GDM1 (cell line): ENCODE measurements around the gene SLC44A4.
A peak's percentile ranks its signal among the peaks of the same experiment; 100 is the strongest.
"Not testable (repeated sequence)": the region's sequence is repeated elsewhere in the genome, so short reads cannot be mapped to it uniquely, and the experiment has no call there.

Experiments
- DNase-seq: peaks from one replicate; lab custom pipeline; 2025; lab: John Stamatoyannopoulos, UW

Gene SLC44A4

DNA sequence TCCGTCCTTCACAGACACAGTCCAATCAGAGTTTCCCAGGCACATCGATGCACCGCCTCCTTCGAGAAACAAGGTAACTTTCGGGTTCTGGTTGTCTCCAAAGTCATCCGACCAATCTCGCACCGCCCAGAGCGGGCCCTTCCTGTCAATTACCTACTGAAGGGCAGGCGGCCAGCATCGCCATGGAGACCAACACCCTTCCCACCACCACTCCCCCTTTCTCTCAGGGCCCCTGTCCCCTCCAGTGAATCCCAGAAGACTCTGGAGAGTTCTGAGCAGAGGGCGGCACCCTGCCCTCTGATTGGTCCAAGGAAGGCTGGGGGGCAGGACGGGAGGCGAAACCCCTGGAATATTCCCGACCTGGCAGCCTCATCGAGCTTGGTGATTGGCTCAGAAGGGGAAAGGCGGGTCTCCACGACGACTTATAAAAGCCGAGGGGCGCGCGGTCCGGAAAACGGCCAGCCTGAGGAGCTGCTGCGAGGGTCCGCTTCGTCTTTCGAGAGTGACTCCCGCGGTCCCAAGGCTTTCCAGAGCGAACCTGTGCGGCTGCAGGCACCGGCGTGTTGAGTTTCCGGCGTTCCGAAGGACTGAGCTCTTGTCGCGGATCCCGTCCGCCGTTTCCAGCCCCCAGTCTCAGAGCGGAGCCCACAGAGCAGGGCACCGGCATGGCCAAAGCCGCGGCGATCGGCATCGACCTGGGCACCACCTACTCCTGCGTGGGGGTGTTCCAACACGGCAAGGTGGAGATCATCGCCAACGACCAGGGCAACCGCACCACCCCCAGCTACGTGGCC is 51.3 kb downstream of the SLC44A4 start, which contains the start of gene HSPA1B:
Gene HSPA1B (plus strand): TSS at position 453 of the 794 bp plus-strand sequence. CDS start 213 bp downstream, at position 666.
- DNase-seq = peak; percentile 99

DNA sequence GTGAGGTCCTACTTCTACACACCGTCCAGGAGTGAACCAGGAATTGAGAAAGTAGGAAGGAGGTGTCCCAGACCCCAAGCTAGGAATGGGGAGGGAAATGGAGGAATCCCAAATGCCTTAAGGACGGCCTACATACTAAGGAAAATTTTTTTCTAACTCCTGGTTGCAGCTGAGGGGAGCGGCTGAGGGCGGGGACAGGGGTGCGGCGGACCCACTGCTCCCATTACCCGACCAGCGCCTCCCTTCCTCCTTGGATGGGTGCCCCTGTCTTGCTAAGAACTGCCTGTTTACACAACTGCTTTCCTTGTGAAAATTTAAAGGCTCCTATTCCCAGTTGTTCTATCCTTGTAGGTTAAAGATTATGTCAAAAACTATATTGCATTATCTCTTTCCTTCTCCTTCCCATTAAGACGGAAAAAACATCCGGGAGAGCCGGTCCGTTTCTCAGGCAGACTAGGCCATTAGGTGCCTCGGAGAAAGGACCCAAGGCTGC is 52.0 kb downstream of the SLC44A4 start:
- peak; percentile 76 for DNase-seq

DNA sequence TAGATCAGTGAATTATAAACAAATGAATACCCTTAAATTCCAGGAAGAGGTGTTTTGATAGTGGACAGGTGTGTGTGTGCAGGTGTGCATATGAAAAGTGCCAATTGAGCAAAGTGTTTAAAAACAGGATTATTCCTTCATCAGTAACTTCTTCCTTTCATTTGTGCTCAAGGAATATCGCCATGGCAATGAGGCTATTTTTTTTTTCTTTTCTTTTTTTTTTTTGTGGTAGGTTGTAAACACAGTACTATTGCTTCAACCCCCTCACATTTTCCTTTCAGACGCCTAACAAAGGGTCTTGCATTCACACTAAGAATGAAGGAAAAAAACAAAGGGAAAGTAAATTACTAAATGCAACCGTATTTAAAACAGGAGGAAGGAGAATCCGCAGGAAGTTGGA is 53.2 kb downstream of the SLC44A4 start:
- DNase-seq = no peak

DNA sequence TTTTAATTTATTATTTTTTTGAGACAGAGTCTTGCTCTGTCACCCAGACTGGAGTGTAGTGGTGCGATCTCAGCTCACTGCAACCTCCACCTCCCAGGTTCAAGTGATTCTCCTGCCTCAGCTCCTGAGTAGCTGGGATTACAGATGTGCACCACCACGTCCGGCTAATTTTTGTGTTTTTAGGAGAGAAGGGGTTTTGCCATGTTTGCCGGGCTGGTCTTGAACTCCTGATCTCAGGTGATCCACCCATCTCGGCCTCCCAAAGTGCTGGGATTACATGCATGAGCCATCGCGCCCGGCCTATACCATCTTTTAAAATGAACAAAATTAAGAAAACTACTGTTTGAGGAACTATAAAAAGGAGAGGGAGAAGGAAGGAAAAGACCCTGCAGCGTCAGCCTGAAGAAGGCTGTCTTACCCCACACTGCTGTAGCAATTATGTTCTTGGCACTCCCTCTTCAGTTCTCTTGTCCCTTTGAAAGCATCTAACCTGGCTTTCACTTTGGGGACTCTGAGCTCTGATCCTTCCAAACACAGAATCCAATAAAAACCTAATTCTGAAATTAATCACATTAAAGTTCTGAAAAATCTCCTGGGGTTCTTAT is 55.1 kb downstream of the SLC44A4 start:
- peak; percentile 33 for DNase-seq

DNA sequence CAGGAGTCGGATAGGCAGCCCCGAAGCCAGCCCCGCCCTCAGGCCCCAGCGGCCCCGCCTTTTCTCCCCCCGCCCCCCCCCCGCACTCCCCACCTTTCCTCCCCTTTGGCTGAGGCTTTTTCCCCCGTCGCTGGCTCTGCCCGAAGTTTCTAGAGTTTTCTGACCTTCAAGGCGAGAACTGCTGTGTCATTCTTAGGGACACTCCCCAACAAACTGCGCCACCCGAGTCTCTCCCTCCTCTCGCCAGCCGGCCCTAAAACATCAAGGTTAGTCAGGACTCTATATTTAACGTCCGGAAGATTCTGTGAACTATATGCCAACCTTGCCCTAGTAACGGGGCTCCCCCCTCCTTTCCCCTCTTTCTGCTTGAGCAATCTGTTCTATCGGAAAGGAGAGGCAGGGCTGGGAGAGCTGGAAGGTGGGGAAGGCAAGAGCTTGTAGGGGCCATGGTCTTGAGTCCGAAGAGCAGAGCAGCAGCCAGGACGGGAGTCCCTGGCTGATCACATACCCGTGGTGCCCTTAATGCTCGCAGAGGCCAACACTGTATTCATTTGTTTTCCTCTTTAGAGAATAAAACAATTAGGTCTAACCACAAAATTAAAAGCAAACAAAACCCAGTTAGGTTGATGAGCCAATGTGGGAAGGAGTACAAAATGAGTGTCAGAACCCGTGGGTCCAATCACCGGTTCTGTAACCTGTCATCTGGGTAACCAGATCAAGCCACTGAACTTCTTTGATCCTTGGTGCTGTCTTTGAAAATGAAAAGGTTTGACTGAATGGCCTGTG is 56.6 kb downstream of the SLC44A4 start:
- DNase-seq = peak; percentile 32

DNA sequence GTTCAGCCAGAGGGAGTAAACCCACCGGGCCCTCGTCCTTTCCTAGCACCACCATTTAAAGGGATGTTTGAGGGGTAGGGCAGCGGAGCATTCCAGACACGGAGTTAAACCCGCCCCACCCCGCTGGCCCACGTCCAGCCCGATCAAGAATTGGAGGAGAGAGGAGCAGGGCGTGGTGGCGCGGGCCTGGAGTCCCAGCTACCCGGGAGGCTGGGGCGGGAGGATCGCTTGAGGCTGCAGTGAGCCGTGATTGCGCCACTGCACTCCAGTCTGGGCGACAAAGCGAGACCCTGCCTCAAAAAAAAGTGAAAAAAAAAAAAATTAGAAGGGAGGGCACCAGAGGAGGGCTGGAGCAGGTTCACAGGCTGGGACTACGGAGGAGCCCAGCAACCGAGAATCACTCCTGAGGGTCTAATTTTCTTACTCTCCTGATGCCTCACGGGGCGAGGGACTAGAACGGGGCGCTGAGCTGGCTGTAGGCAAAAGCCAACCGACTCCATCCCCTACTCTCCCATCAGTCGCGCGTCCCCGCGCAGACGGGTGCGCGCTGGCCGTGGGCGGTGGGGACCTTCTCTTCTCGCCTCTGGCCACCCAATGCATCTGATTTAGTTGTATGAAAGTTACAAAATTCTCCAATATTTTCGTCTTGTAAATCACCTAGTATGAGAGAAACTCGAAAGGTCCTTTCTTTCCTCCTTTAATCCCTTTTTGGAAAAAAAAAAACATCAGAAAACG is 57.3 kb downstream of the SLC44A4 start:
- no peak for DNase-seq

DNA sequence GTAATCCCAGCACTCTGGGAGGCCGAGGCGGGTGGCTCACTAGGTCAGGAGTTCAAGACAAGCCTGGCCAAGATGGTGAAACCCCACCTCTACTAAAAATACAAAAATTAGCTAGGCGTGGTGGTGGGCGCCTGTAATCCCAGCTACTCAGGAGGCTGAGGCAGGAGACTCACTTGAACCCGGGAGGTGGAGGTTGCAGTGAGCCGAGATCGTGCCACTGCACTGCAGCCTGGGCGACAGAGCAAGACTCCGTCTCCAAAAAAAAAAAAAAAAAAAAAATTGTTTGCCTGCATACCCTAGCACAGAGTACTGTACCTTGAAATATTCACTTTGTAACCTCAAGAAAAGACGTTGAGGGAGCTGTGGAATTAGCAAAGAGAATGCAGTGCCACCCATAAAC is 58.4 kb downstream of the SLC44A4 start:
- DNase-seq = not testable (repeated sequence)

DNA sequence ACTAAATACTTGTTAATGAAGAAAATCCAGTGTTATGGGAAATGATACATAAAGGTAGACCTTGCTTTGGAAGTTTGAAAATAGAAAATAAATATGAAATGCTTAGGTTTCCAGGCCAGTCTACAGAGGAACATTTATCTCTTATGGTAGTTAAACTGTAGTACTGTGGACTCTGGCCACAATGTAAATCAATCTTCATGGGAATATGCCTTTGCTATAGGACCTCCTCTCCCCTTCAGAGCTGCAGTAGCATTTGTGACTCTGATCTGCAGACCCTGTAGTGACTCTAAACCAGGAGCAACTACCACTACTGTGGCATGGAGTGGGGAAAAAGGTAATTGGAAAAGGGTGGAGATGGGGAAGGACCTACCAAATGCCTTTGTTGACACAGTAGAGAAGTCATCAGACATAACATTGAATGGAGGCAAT is 58.9 kb downstream of the SLC44A4 start:
- no peak for DNase-seq

DNA sequence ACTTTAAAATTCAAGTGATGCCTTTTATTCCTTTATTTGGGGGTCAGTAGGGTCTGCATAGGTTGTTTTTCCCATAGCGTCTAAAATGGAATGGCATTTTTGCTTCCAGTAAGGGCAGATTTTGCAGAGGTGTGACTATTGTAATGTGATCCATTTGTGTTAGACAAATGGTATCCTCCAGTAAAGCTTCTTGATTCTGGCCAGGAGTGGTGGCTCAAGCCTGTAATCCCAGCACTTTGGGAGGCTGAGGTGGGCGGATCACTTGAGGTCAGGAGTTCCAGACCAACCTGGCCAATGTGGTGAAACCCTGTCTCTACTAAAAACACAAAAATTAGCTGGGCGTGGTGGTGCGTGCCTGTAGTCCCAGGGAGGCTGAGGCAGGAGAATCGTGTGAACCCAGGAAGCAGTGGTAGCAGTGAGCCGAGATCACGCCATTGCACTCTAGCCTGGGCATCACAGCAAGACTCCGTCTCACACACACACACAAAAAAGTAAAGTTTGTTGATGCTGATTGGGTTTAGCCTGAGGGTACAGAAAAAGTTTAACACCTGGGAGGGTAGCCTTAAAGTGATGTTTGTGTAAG is 60.8 kb downstream of the SLC44A4 start:
- not testable (repeated sequence) for DNase-seq

DNA sequence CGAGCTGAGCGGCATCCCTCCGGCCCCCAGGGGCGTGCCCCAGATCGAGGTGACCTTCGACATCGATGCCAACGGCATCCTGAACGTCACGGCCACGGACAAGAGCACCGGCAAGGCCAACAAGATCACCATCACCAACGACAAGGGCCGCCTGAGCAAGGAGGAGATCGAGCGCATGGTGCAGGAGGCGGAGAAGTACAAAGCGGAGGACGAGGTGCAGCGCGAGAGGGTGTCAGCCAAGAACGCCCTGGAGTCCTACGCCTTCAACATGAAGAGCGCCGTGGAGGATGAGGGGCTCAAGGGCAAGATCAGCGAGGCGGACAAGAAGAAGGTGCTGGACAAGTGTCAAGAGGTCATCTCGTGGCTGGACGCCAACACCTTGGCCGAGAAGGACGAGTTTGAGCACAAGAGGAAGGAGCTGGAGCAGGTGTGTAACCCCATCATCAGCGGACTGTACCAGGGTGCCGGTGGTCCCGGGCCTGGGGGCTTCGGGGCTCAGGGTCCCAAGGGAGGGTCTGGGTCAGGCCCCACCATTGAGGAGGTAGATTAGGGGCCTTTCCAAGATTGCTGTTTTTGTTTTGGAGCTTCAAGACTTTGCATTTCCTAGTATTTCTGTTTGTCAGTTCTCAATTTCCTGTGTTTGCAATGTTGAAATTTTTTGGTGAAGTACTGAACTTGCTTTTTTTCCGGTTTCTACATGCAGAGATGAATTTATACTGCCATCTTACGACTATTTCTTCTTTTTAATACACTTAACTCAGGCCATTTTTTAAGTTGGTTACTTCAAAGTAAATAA is 61.5 kb downstream of the SLC44A4 start:
- not testable (repeated sequence) for DNase-seq

DNA sequence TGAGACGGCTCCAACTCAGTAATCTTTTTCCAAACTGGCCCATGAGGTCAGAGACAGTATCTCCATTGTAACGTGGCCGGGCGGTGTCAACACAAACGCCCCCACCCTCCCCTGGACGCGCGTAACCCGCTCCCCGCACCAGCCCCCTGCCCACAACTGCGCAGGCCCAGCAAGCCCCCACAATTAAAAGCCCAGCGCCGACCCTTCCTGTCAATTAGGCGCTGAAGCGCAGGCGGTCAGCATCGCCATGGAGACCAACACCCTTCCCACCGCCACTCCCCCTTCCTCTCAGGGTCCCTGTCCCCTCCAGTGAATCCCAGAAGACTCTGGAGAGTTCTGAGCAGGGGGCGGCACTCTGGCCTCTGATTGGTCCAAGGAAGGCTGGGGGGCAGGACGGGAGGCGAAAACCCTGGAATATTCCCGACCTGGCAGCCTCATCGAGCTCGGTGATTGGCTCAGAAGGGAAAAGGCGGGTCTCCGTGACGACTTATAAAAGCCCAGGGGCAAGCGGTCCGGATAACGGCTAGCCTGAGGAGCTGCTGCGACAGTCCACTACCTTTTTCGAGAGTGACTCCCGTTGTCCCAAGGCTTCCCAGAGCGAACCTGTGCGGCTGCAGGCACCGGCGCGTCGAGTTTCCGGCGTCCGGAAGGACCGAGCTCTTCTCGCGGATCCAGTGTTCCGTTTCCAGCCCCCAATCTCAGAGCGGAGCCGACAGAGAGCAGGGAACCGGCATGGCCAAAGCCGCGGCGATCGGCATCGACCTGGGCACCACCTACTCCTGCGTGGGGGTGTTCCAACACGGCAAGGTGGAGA is 63.6 kb downstream of the SLC44A4 start, which contains the start of the genes HSPA1A and HSPA1L:
Gene HSPA1A (plus strand): TSS at position 519 of the 814 bp plus-strand sequence. CDS start 214 bp downstream, at position 733.
Gene HSPA1L (minus strand): TSS at position 259 of the 814 bp plus-strand sequence. CDS start 3,311 bp downstream, outside the sequence.
- DNase-seq = peak; percentile 89

DNA sequence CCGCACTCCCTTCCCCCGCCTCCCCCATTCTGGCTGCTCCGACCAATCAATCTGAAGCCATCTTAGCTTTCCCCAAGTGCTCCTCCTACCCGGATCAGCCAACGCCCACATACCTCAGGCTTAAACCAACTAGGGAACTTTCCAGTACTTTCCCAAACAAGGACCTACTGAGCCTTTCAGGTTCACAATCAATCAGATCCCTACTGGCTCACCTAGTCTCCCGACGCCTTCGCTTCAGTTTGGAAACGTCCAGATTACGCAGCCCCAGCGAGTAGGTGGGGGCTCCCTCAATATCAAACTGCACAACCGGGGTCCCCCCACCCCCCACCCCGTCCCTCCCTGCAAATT is 64.1 kb downstream of the SLC44A4 start:
- peak; percentile 80 for DNase-seq

DNA sequence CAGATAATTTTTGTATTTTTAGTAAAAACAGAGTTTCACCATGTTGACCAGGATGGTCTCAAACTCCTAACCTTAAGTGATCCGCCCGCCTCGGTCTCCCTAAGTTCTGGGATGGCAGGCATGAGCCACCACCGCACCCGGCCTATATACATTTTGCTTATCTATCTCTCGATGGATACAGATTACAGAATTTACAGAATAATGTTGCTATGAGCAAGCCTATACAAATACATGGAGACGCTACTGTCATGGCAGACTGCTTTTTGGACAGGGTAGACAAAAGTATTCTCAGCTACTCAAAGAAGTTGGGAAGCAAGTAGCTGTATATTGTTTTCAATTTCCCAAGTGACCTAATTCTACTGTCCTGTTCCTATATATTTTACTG is 65.3 kb downstream of the SLC44A4 start:
- no peak for DNase-seq
